H54 (cell line): ENCODE results near the gene CDH15.
"Not testable (repeated sequence)": the region's sequence is repeated elsewhere in the genome, so short reads cannot be mapped to it uniquely, and the experiment has no call there.

Experiments used
- DNase-seq: peaks from one replicate; pipeline ENCODE4 v3.0.0; 2011; ENCODE audit warnings: low spot score, mixed read lengths; ENCODE audit not compliant: insufficient read length
- FAIRE-seq: peaks from 3 replicates; lab custom pipeline; 2011; peaks lifted over from hg19 to GRCh38; lab: Jason Lieb, UNC
- POLR2A ChIP-seq: IDR thresholded peaks from 2 replicates; pipeline ENCODE4 v1.6.1; 2011; ENCODE audit warnings: low read depth, mild to moderate bottlenecking, low read length

The CDH15 gene

DNA sequence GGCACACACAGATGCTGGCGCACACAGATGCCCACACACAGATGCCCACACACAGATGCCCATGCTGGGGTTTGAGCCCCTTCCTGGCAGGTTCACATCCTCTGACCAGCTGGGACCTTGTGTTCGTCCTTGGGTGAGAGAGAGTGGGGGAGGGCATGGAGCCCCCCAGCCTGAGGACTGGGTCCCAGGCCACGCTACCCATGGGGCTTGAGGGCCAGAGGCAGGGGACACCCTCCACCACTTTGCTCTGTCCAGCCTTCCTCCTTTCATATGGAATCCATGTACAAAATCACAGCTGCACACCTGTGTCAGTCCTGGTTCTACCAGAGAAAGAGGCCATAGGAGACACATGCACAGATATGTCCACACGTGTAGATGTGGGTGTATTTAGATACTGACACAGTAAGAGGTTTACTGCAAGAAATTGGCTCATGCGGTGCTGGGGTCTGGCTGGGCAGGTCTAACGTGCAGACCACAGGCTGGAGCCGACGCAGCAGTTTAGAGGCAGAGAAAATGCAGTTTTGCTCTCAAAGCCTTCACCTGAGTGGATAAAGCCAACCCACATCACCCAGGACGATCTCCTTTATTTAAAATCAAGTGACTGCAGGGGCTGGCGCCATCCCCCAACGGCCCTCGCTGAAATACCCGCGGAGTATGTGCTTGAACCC lies 17.9 kb downstream of the CDH15 start:
- TF ChIP-seq POLR2A: no peak
- no peak for FAIRE-seq
- DNase-seq: no peak

DNA sequence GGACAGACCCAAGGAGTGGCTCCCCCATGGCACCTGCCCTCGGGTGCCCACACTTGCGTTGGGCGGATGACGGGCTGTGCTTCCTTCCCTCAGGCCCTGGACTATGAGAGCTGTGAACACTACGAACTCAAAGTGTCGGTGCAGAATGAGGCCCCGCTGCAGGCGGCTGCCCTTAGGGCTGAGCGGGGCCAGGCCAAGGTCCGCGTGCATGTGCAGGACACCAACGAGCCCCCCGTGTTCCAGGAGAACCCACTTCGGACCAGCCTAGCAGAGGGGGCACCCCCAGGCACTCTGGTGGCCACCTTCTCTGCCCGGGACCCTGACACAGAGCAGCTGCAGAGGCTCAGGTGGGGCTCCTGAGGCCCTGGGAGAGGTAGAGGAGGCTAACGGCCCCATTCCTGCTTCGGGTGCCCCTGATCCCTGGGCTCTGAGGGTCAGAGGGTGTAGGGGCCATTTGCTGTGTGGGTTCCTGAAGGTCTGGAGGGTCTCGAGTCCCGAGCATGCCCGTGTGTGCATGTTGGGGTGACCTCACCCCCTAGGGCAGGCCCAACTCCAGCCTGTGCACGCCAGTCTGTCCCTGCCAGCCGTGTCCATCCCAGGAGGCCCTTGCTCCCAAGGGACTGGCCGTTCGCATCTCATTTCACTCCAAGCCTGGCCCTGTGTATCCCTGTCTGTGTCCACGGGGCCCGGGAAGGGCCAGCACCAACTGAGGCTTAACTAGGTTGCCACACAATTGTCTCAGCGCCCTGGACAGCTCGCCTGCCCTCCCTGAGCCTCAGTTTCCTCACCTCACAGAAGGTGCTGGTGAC lies 18.8 kb downstream of the CDH15 start:
- no peak for TF ChIP-seq POLR2A
- DNase-seq: no peak
- FAIRE-seq: no peak

DNA sequence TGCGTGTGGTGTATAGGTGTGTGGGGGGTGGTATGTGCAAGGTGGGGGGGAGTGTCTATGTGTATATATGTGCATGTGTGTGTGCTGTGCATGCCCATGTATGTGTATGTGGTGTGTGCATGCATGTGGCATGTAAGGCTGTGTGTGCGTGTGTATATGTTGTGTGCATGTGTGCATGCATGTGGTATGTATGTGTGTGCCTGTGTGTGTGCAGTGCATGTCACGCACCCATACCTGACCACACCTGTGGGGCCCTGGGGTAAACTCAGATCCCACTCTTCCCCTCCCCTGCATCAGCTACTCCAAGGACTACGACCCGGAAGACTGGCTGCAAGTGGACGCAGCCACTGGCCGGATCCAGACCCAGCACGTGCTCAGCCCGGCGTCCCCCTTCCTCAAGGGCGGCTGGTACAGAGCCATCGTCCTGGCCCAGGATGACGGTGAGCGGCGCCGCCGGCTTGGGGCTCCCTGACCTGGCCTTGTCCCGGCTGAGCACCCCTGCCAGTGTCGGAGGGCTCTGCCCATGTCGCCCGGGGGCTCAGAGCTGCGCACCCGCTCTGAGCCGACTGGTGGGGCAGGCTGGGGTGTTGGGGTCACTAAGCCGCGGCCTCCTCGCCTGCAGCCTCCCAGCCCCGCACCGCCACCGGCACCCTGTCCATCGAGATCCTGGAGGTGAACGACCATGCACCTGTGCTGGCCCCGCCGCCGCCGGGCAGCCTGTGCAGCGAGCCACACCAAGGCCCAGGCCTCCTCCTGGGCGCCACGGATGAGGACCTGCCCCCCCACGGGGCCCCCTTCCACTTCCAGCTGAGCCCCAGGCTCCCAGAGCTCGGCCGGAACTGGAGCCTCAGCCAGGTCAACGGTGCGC lies 19.7 kb downstream of the CDH15 start:
- FAIRE-seq: no peak
- no peak for TF ChIP-seq POLR2A
- no peak for DNase-seq

DNA sequence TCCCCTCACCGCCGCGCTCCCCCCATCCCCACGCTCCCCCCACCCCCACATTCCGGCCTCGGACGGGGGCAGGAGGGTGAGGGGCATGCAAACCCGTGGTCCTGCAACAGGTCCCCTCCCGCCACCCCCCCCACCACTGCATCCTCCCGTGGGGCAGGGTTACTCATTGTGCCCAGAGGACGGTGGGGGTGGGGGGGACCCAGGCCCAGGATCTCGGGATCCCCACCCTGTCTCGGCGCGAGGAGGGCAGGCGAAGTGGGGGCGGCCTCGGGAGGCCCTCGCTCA lies 20.3 kb downstream of the CDH15 start:
- no peak for TF ChIP-seq POLR2A
- FAIRE-seq (no peak), DNase-seq (no peak)

DNA sequence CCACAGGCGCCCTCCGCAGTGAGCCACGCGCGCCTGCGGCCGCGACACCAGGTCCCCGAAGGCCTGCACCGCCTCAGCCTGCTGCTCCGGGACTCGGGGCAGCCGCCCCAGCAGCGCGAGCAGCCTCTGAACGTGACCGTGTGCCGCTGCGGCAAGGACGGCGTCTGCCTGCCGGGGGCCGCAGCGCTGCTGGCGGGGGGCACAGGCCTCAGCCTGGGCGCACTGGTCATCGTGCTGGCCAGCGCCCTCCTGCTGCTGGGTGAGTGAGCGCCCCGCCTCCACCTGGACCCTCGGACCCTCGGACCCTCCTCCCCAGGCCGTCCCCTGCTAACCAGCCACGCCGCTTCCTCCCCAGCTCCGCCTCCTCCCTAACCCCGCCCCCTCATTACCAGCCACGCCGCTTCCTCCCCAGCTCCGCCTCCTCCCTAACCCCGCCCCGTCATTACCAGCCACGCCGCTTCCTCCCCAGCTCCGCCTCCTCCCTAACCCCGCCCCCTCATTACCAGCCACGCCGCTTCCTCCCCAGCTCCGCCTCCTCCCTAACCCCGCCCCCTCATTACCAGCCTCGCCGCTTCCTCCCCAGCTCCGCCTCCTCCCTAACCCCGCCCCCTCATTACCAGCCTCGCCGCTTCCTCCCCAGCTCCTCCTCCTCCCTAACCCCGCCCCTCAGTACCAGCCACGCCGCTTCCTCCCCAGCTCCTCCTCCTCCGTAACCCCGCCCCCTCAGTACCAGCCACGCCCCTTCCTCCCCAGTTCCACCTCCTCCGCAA lies 20.8 kb downstream of the CDH15 start:
- DNase-seq: not testable (repeated sequence)

DNA sequence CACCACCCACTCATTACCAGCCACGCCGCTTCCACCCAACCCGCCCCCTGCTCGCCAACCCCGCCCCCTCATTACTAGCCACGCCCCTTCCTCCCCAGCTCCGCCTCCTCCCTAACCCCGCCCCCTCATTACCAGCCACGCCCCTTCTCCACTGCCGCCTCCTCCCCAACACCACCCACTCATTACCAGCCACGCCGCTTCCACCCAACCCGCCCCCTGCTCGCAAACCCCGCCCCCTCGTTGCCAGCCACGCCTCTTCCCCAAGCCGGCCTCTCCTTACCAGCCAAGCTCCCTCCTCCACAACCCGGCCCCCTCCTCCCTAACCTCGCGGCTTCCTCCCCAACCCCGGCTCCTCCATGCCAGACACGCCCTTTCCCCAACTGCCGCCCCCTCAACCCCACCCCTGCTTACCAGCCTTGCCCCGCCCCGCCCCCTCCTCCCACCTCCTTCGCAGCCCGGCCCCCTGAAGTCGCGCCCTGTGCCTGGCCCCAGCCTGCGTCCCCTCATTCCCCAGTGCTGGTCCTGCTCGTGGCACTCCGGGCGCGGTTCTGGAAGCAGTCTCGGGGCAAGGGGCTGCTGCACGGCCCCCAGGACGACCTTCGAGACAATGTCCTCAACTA lies 21.5 kb downstream of the CDH15 start:
- DNase-seq: peak; percentile 87
- no peak for FAIRE-seq
- no peak for TF ChIP-seq POLR2A

More for the DNA sequence above, 20.8 kb downstream of the CDH15 start:
- not testable (repeated sequence) for FAIRE-seq

DNA sequence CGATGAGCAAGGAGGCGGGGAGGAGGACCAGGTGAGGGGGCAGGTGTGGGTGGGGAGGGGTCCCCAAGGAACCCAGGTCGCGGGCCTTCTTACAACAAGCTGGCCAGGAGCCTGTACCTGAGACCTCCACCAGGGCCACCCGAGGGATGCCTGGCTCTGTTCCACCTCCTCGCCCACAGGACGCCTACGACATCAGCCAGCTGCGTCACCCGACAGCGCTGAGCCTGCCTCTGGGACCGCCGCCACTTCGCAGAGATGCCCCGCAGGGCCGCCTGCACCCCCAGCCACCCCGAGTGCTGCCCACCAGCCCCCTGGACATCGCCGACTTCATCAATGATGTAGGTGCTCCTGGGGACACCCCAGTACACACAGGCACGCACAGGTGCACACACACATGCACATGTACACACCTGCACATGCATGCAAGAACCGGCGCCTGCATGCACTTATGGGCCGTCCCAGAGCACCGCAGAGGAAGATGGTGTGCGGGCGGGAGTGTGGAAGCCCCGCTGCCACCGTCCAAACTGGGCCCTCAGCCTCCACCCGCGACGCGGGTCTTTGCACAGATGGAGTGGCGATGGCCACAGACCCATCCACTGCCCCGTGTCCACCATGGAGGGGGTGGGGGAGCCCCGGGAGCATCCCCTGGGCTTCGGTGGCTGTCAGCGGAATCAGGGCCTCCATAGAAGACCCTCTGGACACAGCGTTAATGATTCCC lies 22.2 kb downstream of the CDH15 start:
- FAIRE-seq: no peak
- TF ChIP-seq POLR2A: no peak
- no peak for DNase-seq

DNA sequence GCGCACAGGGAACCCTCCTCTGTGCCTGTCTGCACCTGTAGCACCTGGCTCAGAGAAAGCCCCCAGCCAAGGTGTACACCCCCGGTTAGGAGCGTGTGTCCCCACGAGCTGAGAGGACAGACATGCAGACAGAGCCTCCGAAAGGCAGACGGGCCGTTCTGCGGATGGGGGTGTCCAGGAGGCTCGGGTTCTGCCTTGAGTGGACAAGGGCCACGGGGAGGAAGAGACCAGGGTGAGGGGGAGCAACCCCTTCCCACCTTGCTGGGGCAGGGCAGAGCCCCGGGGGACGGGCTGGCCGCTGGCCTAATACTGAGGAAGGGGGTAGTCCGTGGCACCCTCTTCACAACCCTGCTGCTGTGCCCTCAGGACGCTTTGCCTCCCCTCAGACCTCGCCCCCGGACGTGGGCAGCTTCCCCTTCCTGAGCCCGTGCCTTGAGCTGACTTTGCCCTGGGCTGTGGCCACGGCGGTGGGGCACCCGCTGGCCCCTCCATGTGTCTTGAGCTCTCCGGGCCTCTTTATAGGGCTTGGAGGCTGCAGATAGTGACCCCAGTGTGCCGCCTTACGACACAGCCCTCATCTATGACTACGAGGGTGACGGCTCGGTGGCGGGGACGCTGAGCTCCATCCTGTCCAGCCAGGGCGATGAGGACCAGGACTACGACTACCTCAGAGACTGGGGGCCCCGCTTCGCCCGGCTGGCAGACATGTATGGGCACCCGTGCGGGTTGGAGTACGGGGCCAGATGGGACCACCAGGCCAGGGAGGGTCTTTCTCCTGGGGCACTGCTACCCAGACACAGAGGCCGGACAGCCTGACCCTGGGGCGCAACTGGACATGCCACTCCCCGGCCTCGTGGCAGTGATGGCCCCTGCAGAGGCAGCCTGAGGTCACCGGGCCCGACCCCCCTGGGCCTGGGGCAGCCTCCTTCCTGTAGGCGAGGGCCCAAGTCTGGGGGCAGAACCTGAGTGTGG lies 23.1 kb downstream of the CDH15 start:
- no peak for FAIRE-seq
- TF ChIP-seq POLR2A: no peak

DNA sequence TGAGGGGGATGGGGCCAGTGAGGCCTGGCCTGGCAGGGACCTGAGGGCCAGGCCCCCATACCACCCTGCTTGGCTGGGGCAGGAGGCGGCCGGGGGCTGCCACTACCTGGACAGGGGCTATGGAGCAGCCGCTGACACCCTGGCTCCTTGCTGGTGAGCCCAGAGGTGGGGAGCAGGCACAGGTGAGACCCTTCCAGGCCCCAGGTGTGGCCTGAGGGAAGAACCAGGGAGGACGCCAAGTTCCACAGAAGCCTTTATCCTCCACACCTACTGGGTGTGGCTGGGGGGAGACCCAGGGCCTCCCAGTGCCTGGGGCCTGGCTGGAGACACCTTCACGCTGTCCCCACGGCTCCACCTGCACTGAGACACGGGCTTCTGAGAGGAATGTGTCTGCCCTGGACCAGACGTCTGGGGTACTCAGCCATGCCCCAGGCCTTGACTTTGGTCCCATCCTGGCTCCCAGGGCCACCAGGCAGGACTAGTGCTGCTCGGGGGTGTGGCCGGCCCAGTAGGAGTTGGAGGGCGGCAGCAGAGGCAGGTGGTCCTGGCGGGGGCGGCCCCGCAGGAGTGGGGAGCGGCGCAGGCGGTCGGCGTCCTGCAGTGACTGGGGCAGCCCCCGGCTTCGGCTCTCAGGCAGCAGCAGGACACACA lies 24.1 kb downstream of the CDH15 start:
- no peak for FAIRE-seq

More for the DNA sequence above, 23.1 kb downstream of the CDH15 start:
- no peak for DNase-seq

DNA sequence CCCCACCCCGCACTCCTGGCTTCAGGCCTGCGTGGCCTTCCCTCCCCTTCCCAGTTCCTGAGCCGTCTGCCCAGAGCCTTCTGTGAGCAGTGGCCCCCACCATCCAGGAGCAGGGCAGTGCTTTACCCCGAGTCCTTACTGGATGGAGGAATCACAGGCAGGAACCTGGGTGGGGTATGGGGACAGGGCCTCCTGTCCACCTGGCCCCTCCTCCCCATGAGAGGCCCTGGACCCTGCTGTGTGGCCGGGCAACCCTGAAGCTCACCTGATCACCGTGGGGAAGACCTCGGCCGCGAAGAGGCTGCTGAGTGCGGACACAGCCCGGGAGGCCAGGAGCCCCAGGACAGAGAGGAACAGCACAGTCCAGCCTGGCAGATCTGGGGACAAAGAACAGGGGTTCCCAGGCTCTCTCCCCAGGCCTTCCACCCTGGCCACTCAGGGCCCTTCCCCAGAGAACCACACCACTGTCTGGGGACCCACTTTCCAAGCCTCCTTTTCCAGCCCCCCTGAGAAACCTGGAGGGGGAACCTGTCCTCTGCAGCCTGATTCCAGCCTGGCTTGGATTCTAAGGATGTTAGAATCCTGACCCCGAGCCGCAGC lies 25.6 kb downstream of the CDH15 start:
- DNase-seq: no peak
- TF ChIP-seq POLR2A: no peak
- no peak for FAIRE-seq

More for the DNA sequence above, 24.1 kb downstream of the CDH15 start:
- DNase-seq: no peak
- no peak for TF ChIP-seq POLR2A
